OCI-LY7 (cell line): ENCODE data around the gene USP15.
"Not testable (repeated sequence)": the region's sequence is repeated elsewhere in the genome, so short reads cannot be mapped to it uniquely, and the experiment has no call there.

Experiments used
- EZH2phosphoT487 ChIP-seq: fragments of 200-600 bp; sonication (generic); IDR thresholded peaks from 2 replicates; pipeline ENCODE4 v1.6.1; 2018; ENCODE audit warnings: low read depth, borderline replicate concordance, mild to moderate bottlenecking, mixed run types, antibody characterized with exemption, low read length, moderate library complexity, mixed read lengths
- TF ChIP-seq, protein P1 (sequence below): fragments of 200-600 bp; sonication (generic); conservative IDR thresholded peaks from 2 replicates; pipeline ENCODE4 v1.5.1; 2014; ENCODE audit warnings: mild to moderate bottlenecking, antibody characterized with exemption, low read length, moderate library complexity, mixed read lengths

DNA sequence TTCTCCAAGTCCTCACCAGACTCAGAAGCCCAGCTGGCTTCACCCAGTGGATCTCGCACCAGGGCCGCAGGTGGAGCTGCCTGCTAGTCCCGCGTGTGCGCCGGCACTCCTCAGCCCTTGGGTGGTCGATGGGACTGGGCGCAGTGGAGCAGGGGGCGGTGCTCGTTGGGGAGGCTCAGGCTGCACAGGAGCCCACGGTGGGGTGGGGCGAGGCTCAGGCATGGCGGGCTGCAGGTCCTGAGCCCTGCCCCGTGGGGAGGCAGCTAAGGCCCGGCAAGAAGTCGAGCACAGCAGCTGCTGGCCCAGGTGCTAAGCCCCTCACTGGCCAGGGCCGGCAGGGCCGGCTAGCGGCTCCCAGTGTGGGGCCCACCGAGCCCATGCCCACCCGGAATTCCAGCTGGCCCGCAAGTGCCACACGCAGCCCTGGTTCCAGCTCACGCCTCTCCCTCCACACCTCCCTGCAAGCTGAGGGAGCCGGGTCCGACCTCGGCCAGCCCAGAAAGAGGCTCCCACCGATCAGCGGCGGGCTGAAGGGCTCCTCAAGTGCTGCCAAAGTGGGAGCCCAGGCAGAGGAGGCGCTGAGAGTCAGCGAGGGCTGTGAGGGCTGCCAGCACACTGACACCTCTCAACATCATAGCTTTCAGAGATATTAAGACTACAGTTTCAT lies 201.1 kb downstream of the USP15 start:
- not testable (repeated sequence) for TF ChIP-seq EZH2phosphoT487
- TF ChIP-seq, protein P1, sequence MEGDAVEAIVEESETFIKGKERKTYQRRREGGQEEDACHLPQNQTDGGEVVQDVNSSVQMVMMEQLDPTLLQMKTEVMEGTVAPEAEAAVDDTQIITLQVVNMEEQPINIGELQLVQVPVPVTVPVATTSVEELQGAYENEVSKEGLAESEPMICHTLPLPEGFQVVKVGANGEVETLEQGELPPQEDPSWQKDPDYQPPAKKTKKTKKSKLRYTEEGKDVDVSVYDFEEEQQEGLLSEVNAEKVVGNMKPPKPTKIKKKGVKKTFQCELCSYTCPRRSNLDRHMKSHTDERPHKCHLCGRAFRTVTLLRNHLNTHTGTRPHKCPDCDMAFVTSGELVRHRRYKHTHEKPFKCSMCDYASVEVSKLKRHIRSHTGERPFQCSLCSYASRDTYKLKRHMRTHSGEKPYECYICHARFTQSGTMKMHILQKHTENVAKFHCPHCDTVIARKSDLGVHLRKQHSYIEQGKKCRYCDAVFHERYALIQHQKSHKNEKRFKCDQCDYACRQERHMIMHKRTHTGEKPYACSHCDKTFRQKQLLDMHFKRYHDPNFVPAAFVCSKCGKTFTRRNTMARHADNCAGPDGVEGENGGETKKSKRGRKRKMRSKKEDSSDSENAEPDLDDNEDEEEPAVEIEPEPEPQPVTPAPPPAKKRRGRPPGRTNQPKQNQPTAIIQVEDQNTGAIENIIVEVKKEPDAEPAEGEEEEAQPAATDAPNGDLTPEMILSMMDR: not testable (repeated sequence)
